Large intestine (tissue), 3 donors: ENCODE data around the gene PRDM16. TPM values are rescaled to one million over a fixed set of nuclear protein-coding genes. Genes with fewer than 3 reads are reported as not detected.

Experiments
- DNase-seq, 2 donors: peaks; one replicate each; pipeline versions ENCODE4 v3.0.0 to v3.0.0-alpha.2; 2013
- H3K27ac ChIP-seq: one replicate; pipeline ENCODE4 v1.5.1; 2013; ENCODE audit warnings: low read length
- H3K27me3 ChIP-seq: 2 replicates; pipeline ENCODE4 v1.6.1; 2013; ENCODE audit warnings: low read length; ENCODE audit not compliant: control insufficient read depth, insufficient read depth
- H3K36me3 ChIP-seq: 2 replicates; pipeline ENCODE4 v1.6.1; 2013; ENCODE audit warnings: low read length; ENCODE audit not compliant: control insufficient read depth, insufficient read depth
- H3K4me1 ChIP-seq: one replicate; pipeline ENCODE4 v1.6.1; 2013; ENCODE audit warnings: low read length; ENCODE audit not compliant: control insufficient read depth, insufficient read depth
- H3K4me3 ChIP-seq: one replicate; pipeline ENCODE4 v1.5.1; 2013; ENCODE audit warnings: low read length
- H3K9me3 ChIP-seq: one replicate; pipeline ENCODE4 v1.6.1; 2013; ENCODE audit warnings: mild to moderate bottlenecking, low read depth, low read length, moderate library complexity; ENCODE audit not compliant: control insufficient read depth
- WGBS: methylation state at CpG from one replicate; pipeline ENCODE4 v1.1.5; 2013; ENCODE audit warnings: low lambda C conversion rate; ENCODE audit not compliant: insufficient coverage; 5-methylcytosine and 5-hydroxymethylcytosine counted together
- polyA plus RNA-seq: library from polyadenylated mRNA; unstranded; fragments of 120-200 nt; gene quantifications from one replicate; pipeline ENCODE4 v1.2.1, GENCODE V29; 2013

PRDM16 gene
- polyA plus RNA-seq, 1 donor, result 20.6 TPM

- Histone ChIP-seq H3K27ac (no peak overlapping the region), H3K9me3 (no peaks in the 10 kb centered on the region), H3K27me3 (no peaks in the 10 kb centered on the region), H3K4me1 (no peaks in the 10 kb centered on the region), H3K36me3 (no peaks in the 10 kb centered on the region), H3K4me3 (no peak overlapping the region)
- no CpG with 5 or more reads among the region's 13 CpGs for WGBS
- no peak for DNase-seq
These were observed 114.4 kb downstream of the PRDM16 start for GRCh38 chr1:3183411-3183810.

GRCh38 chr1:3183813-3184212, 114.8 kb downstream of the PRDM16 start:
- Histone ChIP-seq H3K4me3 (no peak overlapping the region), H3K9me3 (no peaks in the 10 kb centered on the region), H3K36me3 (no peaks in the 10 kb centered on the region), H3K4me1 (no peaks in the 10 kb centered on the region), H3K27ac (no peak overlapping the region), H3K27me3 (no peaks in the 10 kb centered on the region)
- 100% methylated on average over 1 of the region's 22 CpGs for WGBS
- DNase-seq, result no peak

- no peak overlapping the region for H3K27ac ChIP-seq
- no peak overlapping the region for H3K4me3 ChIP-seq
- H3K27me3 ChIP-seq, result no peaks in the 10 kb centered on the region
- H3K36me3 ChIP-seq, result no peaks in the 10 kb centered on the region
- H3K4me1 ChIP-seq, result no peaks in the 10 kb centered on the region
- no peaks in the 10 kb centered on the region for H3K9me3 ChIP-seq
- no peak for DNase-seq
- no CpG with 5 or more reads among the region's 20 CpGs for WGBS
These were observed 115.7 kb downstream of the PRDM16 start for GRCh38 chr1:3184666-3185065.

GRCh38 chr1:3185896-3186525, 117.0 kb downstream of the PRDM16 start:
- no peaks in the 10 kb centered on the region for H3K4me1 ChIP-seq
- peaks cover 3% of the 10 kb centered on the region for H3K9me3 ChIP-seq
- no CpG with 5 or more reads among the region's 38 CpGs for WGBS
- no peak for DNase-seq
- H3K36me3 ChIP-seq, result no peaks in the 10 kb centered on the region
- no peaks in the 10 kb centered on the region for H3K27me3 ChIP-seq
- H3K27ac ChIP-seq, result no peak overlapping the region
- H3K4me3 ChIP-seq, result no peak overlapping the region

- no CpG with 5 or more reads among the region's 22 CpGs for WGBS
- Histone ChIP-seq H3K9me3 (peaks cover 3% of the 10 kb centered on the region), H3K27ac (no peak overlapping the region), H3K36me3 (no peaks in the 10 kb centered on the region), H3K4me1 (no peaks in the 10 kb centered on the region), H3K4me3 (no peak overlapping the region), H3K27me3 (no peaks in the 10 kb centered on the region)
- peak; percentile 55 to 57 for DNase-seq
These were observed 117.5 kb downstream of the PRDM16 start for GRCh38 chr1:3186526-3186921.

- no peak overlapping the region for H3K27ac ChIP-seq
- DNase-seq, result no peak
- H3K9me3 ChIP-seq, result peaks cover 5% of the 10 kb centered on the region
- no peaks in the 10 kb centered on the region for H3K27me3 ChIP-seq
- no CpG with 5 or more reads among the region's 21 CpGs for WGBS
- no peaks in the 10 kb centered on the region for H3K36me3 ChIP-seq
- H3K4me1 ChIP-seq, result peaks cover 4% of the 10 kb centered on the region
- H3K4me3 ChIP-seq, result no peak overlapping the region
These were observed 118.6 kb downstream of the PRDM16 start for GRCh38 chr1:3187415-3188149.

- Histone ChIP-seq H3K4me3 (no peak overlapping the region), H3K27ac (no peak overlapping the region), H3K4me1 (peaks cover 9% of the 10 kb centered on the region), H3K27me3 (no peaks in the 10 kb centered on the region), H3K36me3 (no peaks in the 10 kb centered on the region), H3K9me3 (peaks cover 8% of the 10 kb centered on the region)
- DNase-seq, result no peak
- WGBS, result no CpG with 5 or more reads among the region's 34 CpGs
These were observed 119.4 kb downstream of the PRDM16 start for GRCh38 chr1:3188150-3188971.

GRCh38 chr1:3190256-3191041, 121.4 kb downstream of the PRDM16 start:
- peaks cover 8% of the 10 kb centered on the region for H3K9me3 ChIP-seq
- WGBS, result no CpG with 5 or more reads among the region's 32 CpGs
- H3K27ac ChIP-seq, result no peak overlapping the region
- no peak for DNase-seq
- no peaks in the 10 kb centered on the region for H3K27me3 ChIP-seq
- H3K4me1 ChIP-seq, result peaks cover 9% of the 10 kb centered on the region
- no peak overlapping the region for H3K4me3 ChIP-seq
- no peaks in the 10 kb centered on the region for H3K36me3 ChIP-seq

GRCh38 chr1:3192361-3192760, 123.4 kb downstream of the PRDM16 start:
- H3K9me3 ChIP-seq, result peaks cover 8% of the 10 kb centered on the region
- H3K27ac ChIP-seq, result no peak overlapping the region
- H3K4me3 ChIP-seq, result no peak overlapping the region
- WGBS, result no CpG with 5 or more reads among the region's 6 CpGs
- no peaks in the 10 kb centered on the region for H3K27me3 ChIP-seq
- H3K4me1 ChIP-seq, result peaks cover 9% of the 10 kb centered on the region
- H3K36me3 ChIP-seq, result no peaks in the 10 kb centered on the region
- DNase-seq, result peak in 1 of 2 donors; percentile 65

GRCh38 chr1:3192825-3193224, 123.8 kb downstream of the PRDM16 start:
- DNase-seq, result no peak
- H3K36me3 ChIP-seq, result no peaks in the 10 kb centered on the region
- H3K9me3 ChIP-seq, result peaks cover 8% of the 10 kb centered on the region
- H3K4me3 ChIP-seq, result no peak overlapping the region
- peaks cover 9% of the 10 kb centered on the region for H3K4me1 ChIP-seq
- WGBS, result no CpG with 5 or more reads among the region's 18 CpGs
- no peaks in the 10 kb centered on the region for H3K27me3 ChIP-seq
- H3K27ac ChIP-seq, result no peak overlapping the region
